Head of caudate nucleus (tissue), 42 donors: ENCODE measurements around the gene SIRPD.
A peak's percentile ranks its signal among the peaks of the same experiment; 100 is the strongest.
"Not testable (repeated sequence)": the region's sequence is repeated elsewhere in the genome, so short reads cannot be mapped to it uniquely, and the experiment has no call there.

ENCODE experiments used
- DNase-seq, 42 donors: peaks; one replicate each; pipeline versions ENCODE4 v3.0.0 to v3.0.0-alpha.2; 2020 to 2021; ENCODE audit warnings: mixed read lengths in 7 of 42
- intact Hi-C: fragments of 100-400 bp; cut with DNase I; formaldehyde crosslinking; loops from one replicate; pipeline ENCODE4 v1.15.0; 2022

The SIRPD gene

GRCh38 chr20:1500496-1500895 is 57.0 kb downstream of the SIRPD start:
- no peak for DNase-seq
- intact Hi-C loops, result no loop called here

GRCh38 chr20:1499528-1500420 is 57.7 kb downstream of the SIRPD start:
- DNase-seq, result no peak
- intact Hi-C loops, result no loop called here

GRCh38 chr20:1497371-1497770 is 60.1 kb downstream of the SIRPD start:
- DNase-seq, intact Hi-C loops: not testable (repeated sequence)

- intact Hi-C loops, result no loop called here
Measured at GRCh38 chr20:1496930-1497329, 60.6 kb downstream of the SIRPD start.

GRCh38 chr20:1494436-1494835 is 63.1 kb downstream of the SIRPD start:
- intact Hi-C loops, result no loop called here
- peak in 1 of 42 donors; percentile 30 for DNase-seq

More at GRCh38 chr20:1496930-1497329, 60.6 kb downstream of the SIRPD start:
- no peak for DNase-seq

- intact Hi-C loops, result no loop called here
Measured at GRCh38 chr20:1493536-1493935, 64.0 kb downstream of the SIRPD start.

GRCh38 chr20:1491860-1492642 is 65.5 kb downstream of the SIRPD start:
- no peak for DNase-seq
- intact Hi-C loops, result no loop called here

More at GRCh38 chr20:1493536-1493935, 64.0 kb downstream of the SIRPD start:
- no peak for DNase-seq

GRCh38 chr20:1491281-1491840 is 66.1 kb downstream of the SIRPD start, which contains the start of gene SIRPB2:
TSS of gene SIRPB2 (minus strand) at chr20:1491420. CDS start at chr20:1491359, 61 bp downstream.
- peak in 29 of 42 donors; percentile 10 to 56 (median 29) for DNase-seq
- intact Hi-C loops, result no loop called here

- intact Hi-C loops, result no loop called here
- DNase-seq, result no peak
Measured at GRCh38 chr20:1490643-1491195, 66.8 kb downstream of the SIRPD start.

- intact Hi-C loops, result no loop called here
- DNase-seq, result peak in 4 of 42 donors; percentile 8 to 39 (median 20)
Measured at GRCh38 chr20:1489764-1490436, 67.6 kb downstream of the SIRPD start.

- intact Hi-C loops, result no loop called here
- no peak for DNase-seq
Measured at GRCh38 chr20:1489325-1489724, 68.2 kb downstream of the SIRPD start.

- intact Hi-C loops, result no loop called here
- no peak for DNase-seq
Measured at GRCh38 chr20:1486566-1486965, 70.9 kb downstream of the SIRPD start.

GRCh38 chr20:1484438-1485116 is 72.9 kb downstream of the SIRPD start:
- intact Hi-C loops, result no loop called here
- no peak for DNase-seq
